ELF-1 (cell line): ENCODE data around the gene HIVEP3.
A peak's percentile ranks its signal among the peaks of the same experiment; 100 is the strongest.

ENCODE experiments used
- DNase-seq: peaks from one replicate; pipeline ENCODE4 v3.0.0-alpha.2; 2016; ENCODE audit warnings: low read depth, low spot score

HIVEP3 gene

DNA sequence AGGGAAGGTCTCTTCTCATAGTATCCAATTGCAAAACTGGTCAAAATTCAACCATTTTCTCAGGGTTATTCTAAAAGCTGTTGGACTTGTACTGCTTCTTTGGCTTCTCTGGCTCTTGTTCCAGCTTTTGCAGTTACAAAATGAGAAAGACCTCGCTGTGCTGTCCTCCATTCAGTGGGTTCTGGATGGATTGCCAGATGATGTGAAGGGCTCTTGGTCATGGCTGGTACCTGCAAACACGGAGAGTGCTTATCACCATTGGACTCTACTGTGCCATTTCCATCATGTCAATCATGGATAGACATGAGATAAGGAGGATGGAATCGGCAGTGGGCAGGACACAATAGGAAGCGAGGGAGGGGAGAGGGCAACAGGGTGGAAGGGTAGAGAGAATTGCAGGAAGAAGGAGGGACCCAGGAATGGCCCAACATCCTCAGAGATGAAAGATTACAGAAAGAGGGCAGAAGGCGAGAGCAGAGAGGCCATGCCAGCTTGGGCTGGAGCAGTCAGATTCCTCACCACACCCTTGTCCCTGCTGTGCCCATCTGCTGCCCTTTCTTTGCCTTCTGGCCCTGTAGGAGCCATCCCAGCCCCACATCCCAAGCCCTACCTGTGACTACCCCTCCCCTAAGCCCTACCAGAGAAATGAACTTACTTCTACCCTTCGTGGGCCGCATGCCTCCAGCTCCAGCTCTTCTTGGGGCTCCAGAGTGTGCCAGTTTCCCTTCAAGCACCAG, 70.3 kb downstream of the HIVEP3 start:
- no peak for DNase-seq

DNA sequence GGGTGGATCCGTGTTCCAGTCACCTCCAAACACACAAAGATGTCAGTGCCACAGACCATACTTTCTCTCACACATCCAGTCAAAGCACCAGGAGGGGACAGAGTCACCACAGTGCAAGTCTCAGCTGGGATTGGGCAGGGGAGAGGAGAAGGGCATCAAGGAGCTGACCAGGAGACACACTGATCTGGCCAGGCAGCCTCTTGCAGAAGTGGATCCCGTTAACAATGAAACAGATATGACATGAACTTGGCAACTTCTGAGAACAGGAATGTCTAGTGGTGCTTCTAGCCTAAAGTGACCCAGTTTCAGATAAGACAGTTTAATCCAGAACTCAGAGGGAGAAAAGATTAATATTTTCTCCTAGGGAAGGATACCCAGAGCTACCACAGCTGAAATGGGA, 71.0 kb downstream of the HIVEP3 start:
- no peak for DNase-seq

DNA sequence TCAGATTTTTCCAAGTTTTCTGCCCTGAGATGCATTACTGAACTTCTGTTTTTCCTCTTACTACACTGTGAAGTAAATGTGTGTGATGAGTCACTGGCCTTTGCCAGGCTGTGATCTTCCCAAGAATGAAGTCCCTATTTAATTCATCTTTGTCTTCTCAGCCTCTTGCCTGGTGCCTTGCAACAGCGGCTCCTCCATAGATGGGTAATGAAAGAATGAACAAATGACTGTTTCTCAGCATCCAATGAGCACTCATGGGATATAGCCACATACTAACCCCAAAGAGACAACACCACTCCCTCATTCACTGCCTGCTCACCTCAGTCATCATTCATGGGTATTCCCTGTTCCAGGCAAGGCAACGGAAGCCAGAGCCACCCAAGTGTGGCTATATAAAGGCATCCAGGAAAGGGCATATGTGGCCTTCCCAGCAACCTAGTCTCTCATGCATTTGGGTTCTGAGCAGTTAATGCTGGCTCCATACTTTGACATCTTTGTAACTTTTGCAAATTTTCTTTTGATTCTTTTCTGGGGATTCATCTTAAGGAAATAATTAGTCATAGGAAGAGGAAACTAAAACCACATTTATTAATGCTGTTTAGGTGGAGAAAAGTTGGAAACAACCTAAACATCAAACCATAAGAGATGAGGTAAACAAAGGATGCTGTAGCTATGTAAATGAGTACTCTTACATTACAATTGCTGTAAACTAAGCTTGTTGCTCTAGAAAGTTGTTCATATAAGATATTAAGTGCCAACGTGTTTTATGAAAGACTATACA, 71.9 kb downstream of the HIVEP3 start:
- no peak for DNase-seq

DNA sequence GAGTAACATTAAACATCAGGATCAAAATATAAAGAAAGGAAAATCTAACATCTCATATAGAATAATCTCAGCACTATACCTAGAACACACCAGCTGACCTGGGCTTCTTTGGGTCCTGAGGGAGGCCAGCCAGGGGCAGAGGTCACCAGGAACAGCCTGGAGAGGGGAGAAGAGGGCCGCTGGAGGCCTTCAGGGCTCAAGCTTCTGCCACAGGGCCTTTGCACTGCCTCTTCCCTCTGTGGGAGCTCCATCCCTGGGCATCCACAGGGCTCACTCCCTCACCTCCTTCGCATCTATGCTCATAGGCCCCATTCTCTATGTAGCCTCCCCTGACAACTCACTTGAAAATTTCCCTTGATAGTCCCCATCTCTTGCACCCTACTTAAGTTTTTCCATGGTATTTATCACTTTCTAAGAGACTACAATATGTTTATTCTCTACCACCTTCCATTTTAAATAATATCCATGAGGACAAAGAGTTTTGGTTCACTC, 73.9 kb downstream of the HIVEP3 start:
- DNase-seq: no peak

DNA sequence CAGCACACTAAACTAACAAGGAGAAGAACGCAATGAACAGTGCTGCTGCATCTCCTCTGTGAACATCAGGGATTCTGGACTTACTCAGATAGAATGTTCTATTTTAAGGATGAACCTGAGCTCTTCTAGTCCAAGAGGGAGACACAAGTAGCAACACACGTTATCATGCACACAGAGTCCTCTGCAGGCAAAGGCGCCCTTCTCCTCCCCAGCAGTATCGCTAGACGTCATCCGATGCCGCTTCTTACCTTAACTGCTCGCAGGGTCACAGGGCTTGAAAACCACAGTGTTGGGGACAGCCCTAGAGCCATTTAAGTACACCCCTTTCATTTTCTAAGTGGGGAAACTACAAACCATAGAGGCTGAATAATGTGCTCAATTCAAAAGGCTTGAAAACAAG, 74.5 kb downstream of the HIVEP3 start:
- DNase-seq: no peak

DNA sequence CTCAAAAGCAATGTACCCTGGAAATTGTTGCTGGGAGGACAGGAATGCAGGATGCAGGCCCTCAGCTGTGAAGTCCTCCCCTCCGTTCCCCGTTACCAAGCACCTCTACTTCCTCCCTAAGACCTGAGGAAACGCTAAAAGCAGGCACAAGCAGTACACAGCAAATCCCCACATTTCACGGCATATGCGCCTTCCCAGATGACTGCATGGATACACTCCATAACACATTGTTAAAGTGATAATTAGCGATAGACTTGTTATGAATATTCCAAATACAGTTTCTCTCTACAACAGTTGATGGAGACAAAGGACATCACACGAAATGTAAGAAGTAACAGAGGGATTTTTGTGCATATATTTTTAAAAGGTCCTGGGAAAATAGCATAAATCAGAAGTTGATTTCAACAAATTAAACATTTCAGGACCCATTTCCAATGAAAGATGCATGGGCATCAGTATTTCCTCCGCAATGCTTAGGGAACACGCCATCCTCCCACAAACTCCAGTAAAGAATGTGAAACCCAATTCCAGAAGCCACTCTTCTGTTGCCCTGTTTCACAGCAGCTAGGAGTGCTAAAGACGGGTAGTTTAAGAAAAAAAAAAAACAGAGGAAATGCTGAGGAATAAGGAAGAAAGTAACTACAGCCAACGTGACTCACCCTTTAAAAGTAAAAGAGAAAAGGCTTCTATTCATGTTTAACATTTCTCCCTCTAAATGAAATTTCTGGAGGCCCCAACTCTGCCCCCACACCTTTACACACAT, 75.5 kb downstream of the HIVEP3 start:
- no peak for DNase-seq

GRCh38 chr1:41842326-41842725, 76.4 kb downstream of the HIVEP3 start:
- no peak for DNase-seq

DNA sequence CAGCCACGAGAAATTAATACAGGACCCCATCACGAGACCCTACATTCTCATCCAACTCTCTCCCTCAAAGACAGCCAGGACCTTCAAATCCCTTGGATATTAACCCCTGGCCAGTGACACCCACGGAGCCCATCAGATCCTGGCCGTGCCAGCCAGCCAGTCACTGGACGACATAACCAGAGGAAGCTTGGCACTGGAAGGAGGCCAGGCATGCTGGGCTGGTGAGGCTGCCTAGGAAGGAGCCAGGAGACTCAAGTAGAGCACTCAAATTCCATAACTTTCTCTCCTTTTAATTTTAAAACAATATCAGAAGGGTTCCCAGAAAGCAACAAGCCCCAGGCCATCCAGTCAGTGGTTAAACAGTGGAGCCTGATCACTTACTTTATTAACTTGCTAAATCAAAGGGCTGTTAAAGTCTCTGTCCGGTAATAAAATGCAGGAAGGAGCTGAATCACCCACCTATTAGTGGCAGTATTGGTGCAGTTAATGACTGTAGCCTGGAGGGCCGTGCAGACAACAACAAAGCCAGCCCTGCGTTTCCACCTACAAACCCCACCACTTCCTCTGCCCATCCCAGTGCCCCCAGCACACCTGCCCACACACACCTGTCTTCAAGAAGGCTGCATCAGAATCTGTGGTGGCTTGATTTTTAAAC, 78.0 kb downstream of the HIVEP3 start:
- DNase-seq: peak; percentile 57

GRCh38 chr1:41838266-41838665, 80.5 kb downstream of the HIVEP3 start:
- DNase-seq: no peak

GRCh38 chr1:41837691-41838090, 81.0 kb downstream of the HIVEP3 start:
- DNase-seq: no peak

GRCh38 chr1:41835485-41835884, 83.2 kb downstream of the HIVEP3 start:
- no peak for DNase-seq

GRCh38 chr1:41833519-41834000, 85.2 kb downstream of the HIVEP3 start:
- DNase-seq: peak; percentile 37

- no peak for DNase-seq
Observed at GRCh38 chr1:41830726-41831125, 88.0 kb downstream of the HIVEP3 start.

DNA sequence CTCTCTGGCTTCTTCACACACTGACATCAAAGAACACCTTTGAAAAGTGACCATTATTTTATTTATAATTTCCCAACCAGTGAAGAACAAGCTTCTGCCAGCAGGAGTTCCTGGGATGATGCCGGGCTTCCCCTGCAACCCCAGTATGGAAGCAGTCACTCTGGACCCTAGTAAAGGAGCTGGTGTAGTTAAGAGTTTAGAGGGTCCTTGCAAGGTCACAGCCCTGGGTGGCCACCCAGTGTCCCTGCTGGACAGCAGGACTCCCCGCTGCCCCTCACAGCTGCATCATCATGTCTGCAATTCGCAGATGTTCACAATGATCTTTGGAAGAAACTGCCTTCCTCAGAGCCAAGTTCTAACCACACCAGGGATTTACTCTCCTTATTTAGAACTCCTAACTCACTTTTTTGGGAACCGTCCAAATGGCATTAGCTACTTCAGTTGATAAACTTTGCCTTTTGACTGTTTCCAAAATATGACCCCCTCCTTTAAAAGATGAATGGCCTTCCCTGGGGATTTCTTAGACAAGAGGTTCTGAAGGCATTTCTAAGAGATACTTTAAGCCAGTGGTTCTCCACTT, 90.6 kb downstream of the HIVEP3 start:
- no peak for DNase-seq

- peak; percentile 96 for DNase-seq
Observed at GRCh38 chr1:41823471-41823870, 95.3 kb downstream of the HIVEP3 start.

DNA sequence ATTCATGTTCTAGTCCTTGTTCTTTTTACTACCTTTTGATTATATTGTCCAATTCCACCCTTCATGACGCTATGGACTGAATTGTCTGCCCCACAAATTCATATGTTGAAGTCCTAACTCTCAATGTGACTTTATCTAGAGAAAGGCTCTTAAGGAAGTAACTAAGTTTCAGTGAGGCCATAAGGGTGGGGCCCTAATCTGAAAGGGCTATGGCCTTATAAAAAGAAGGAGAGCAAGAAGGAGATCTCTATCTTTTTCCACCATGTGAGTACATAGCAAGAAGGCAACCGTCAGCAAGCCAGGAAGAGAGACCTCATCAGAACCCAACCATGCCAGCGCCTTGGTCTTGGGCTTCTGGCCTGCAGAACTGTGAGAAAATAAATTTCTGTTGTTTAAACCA, 95.9 kb downstream of the HIVEP3 start:
- no peak for DNase-seq

DNA sequence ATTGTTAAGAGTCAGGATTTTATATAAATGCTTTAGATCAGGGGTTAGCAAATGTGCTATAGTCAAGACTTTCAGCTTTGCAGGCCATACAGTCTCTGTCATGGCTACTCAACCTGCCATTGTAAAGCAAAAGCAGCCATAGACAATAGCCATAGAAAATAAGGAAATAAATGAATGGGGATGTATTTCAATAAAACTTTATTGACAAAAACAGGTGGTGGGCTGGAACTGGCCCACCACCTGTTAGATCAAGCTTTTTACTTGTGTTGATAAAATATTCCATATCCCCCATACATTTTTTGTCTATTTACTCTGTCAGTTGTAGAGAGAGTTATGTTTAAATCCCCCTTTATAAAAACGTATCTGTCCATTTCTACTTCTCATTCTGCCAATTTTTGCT, 98.9 kb downstream of the HIVEP3 start:
- no peak for DNase-seq

GRCh38 chr1:41819069-41819468, 99.7 kb downstream of the HIVEP3 start:
- DNase-seq: no peak

- no peak for DNase-seq
Observed at GRCh38 chr1:41816061-41816460, 102.7 kb downstream of the HIVEP3 start.

GRCh38 chr1:41813755-41814745, 104.7 kb downstream of the HIVEP3 start:
- no peak for DNase-seq
